Cerebellar nuclear complex (tissue), 1 donor: Measurements from ENCODE around the gene PTPN6.
A peak's percentile ranks its signal among the peaks of the same experiment; 100 is the strongest.
"Not testable (repeated sequence)": the region's sequence is repeated elsewhere in the genome, so short reads cannot be mapped to it uniquely, and the experiment has no call there.

Experiments
- DNase-seq, 2 experiments: peaks; one replicate each; lab custom pipeline; 2025; lab: John Stamatoyannopoulos, UW

The PTPN6 gene

GRCh38 chr12:6950811-6951540, at the start of gene PTPN6:
TSS of gene PTPN6 (plus strand) at chr12:6951356. CDS start at chr12:6951513, 157 bp downstream.
- DNase-seq = no peak

GRCh38 chr12:6902448-6902847, 48.7 kb upstream of the PTPN6 start:
- no peak for DNase-seq

GRCh38 chr12:6903722-6904121, 47.4 kb upstream of the PTPN6 start:
- no peak for DNase-seq

GRCh38 chr12:6904280-6905276, 46.6 kb upstream of the PTPN6 start, which contains the start of gene LRRC23:
TSS of gene LRRC23 (plus strand) at chr12:6904822. CDS start at chr12:6905634, 812 bp downstream.
- DNase-seq = peak; percentile 54 to 85

GRCh38 chr12:6905414-6906040, 45.6 kb upstream of the PTPN6 start:
- no peak for DNase-seq

- DNase-seq = not testable (repeated sequence)
Observed at GRCh38 chr12:6908141-6908540, 43.0 kb upstream of the PTPN6 start.

GRCh38 chr12:6909421-6910145, 41.6 kb upstream of the PTPN6 start:
- DNase-seq = no peak

- DNase-seq = no peak
Observed at GRCh38 chr12:6912164-6912935, 38.8 kb upstream of the PTPN6 start.

GRCh38 chr12:6914246-6914946, 36.8 kb upstream of the PTPN6 start, which contains the start of gene ENO2:
TSS of gene ENO2 (plus strand) at chr12:6914580. CDS start at chr12:6915833, 1,253 bp downstream.
- peak; percentile 41 to 70 for DNase-seq

- DNase-seq = no peak
Observed at GRCh38 chr12:6914947-6915788, 36.0 kb upstream of the PTPN6 start.

GRCh38 chr12:6915789-6916285, 35.3 kb upstream of the PTPN6 start:
- DNase-seq = no peak

- no peak for DNase-seq
Observed at GRCh38 chr12:6916426-6917200, 34.5 kb upstream of the PTPN6 start.

GRCh38 chr12:6917491-6918231, 33.5 kb upstream of the PTPN6 start:
- DNase-seq = no peak

GRCh38 chr12:6919588-6919987, 31.6 kb upstream of the PTPN6 start:
- no peak for DNase-seq

GRCh38 chr12:6921539-6921938, 29.6 kb upstream of the PTPN6 start:
- no peak for DNase-seq

- DNase-seq = no peak
Observed at GRCh38 chr12:6921996-6922946, 28.9 kb upstream of the PTPN6 start.
